CD4-positive, alpha-beta T cell treated with Interleukin-15 for 1 hour (primary cell): ENCODE data around the gene BCKDHB.

Experiments
- DNase-seq: peaks from one replicate; pipeline ENCODE4 v3.0.0-alpha.2; 2020

BCKDHB gene

GRCh38 chr6:80338201-80338836 lies 231.8 kb downstream of the BCKDHB start:
- DNase-seq = peak; percentile 59

- no peak for DNase-seq
These were observed 232.9 kb downstream of the BCKDHB start for GRCh38 chr6:80339421-80339820.

- DNase-seq = no peak
These were observed 233.8 kb downstream of the BCKDHB start for GRCh38 chr6:80340280-80340679.

GRCh38 chr6:80340686-80341085 lies 234.2 kb downstream of the BCKDHB start:
- no peak for DNase-seq

GRCh38 chr6:80341330-80341729 lies 234.9 kb downstream of the BCKDHB start:
- DNase-seq = no peak

- DNase-seq = no peak
These were observed 237.0 kb downstream of the BCKDHB start for GRCh38 chr6:80343511-80343910.

GRCh38 chr6:80347101-80347500 lies 240.6 kb downstream of the BCKDHB start:
- no peak for DNase-seq

- DNase-seq = no peak
These were observed 241.8 kb downstream of the BCKDHB start for GRCh38 chr6:80348263-80348662.

GRCh38 chr6:80356000-80356399 lies 249.5 kb downstream of the BCKDHB start:
- no peak for DNase-seq

GRCh38 chr6:80356545-80356944 lies 250.1 kb downstream of the BCKDHB start:
- DNase-seq = no peak

- DNase-seq = no peak
These were observed 250.6 kb downstream of the BCKDHB start for GRCh38 chr6:80357081-80357480.

- DNase-seq = no peak
These were observed 251.2 kb downstream of the BCKDHB start for GRCh38 chr6:80357674-80358073.

GRCh38 chr6:80363501-80364122 lies 257.1 kb downstream of the BCKDHB start:
- DNase-seq = no peak

- no peak for DNase-seq
These were observed 257.7 kb downstream of the BCKDHB start for GRCh38 chr6:80364149-80364548.

- DNase-seq = no peak
These were observed 259.6 kb downstream of the BCKDHB start for GRCh38 chr6:80366051-80366450.

GRCh38 chr6:80366714-80367113 lies 260.2 kb downstream of the BCKDHB start:
- DNase-seq = no peak

- DNase-seq = no peak
These were observed 269.9 kb downstream of the BCKDHB start for GRCh38 chr6:80376411-80376810.

GRCh38 chr6:80380566-80380965 lies 274.1 kb downstream of the BCKDHB start:
- DNase-seq = no peak

- no peak for DNase-seq
These were observed 276.3 kb downstream of the BCKDHB start for GRCh38 chr6:80382811-80383210.

GRCh38 chr6:80388507-80388906 lies 282.0 kb downstream of the BCKDHB start:
- DNase-seq = no peak
